Fibroblast of lung (primary cell): Measurements from ENCODE around the gene C16orf92.

Experiments
- EZH2 ChIP-seq: IDR thresholded peaks from 2 replicates; pipeline ENCODE4 v1.5.1; 2012; ENCODE audit warnings: low read length, control low read depth, mild to moderate bottlenecking; ENCODE audit errors: missing control alignments
- TF ChIP-seq, protein P1 (sequence below), 2 donors: IDR thresholded peaks in 1 of 2; conservative IDR thresholded peaks in 1 of 2; 1 replicate in 1 of 2; 2 replicates in 1 of 2; pipeline ENCODE4 v1.5.1; 2011 to 2012; ENCODE audit warnings: low read length in 2 of 2, control low read depth in 1 of 2, inconsistent platforms in 1 of 2, low read depth in 1 of 2, mild to moderate bottlenecking in 1 of 2

DNA sequence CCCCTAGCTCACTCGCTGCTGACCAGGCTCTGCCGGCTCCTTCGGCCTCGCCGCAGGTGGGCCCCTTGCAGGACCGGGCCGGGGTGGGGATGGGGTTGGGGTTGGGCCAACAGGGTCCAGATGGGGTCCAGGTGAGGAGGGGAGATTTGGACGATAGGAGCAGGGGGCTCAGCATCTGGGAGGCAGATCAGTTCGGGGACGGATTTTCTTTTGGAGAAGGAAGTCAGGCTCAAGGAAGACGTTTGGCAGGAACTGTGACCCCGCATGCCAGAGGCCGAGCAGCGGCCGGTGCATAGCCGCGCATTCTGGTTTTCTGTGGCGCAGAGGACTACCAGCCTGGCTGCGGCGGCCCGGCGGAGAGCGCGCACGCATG is 41.7 kb downstream of the C16orf92 start:
- no peak for TF ChIP-seq EZH2
- TF ChIP-seq, protein P1, sequence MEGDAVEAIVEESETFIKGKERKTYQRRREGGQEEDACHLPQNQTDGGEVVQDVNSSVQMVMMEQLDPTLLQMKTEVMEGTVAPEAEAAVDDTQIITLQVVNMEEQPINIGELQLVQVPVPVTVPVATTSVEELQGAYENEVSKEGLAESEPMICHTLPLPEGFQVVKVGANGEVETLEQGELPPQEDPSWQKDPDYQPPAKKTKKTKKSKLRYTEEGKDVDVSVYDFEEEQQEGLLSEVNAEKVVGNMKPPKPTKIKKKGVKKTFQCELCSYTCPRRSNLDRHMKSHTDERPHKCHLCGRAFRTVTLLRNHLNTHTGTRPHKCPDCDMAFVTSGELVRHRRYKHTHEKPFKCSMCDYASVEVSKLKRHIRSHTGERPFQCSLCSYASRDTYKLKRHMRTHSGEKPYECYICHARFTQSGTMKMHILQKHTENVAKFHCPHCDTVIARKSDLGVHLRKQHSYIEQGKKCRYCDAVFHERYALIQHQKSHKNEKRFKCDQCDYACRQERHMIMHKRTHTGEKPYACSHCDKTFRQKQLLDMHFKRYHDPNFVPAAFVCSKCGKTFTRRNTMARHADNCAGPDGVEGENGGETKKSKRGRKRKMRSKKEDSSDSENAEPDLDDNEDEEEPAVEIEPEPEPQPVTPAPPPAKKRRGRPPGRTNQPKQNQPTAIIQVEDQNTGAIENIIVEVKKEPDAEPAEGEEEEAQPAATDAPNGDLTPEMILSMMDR (conservative IDR thresholded peaks at IDR 0.05 in 1 of 2, IDR thresholded peaks at IDR 0.05 in 1 of 2; ENCODE audit: low read depth in 1 of 2, low read length in 2 of 2) = no peak
